ENCODE data around the gene PLEKHG4B.
"Not testable (repeated sequence)": the region's sequence is repeated elsewhere in the genome, so short reads cannot be mapped to it uniquely, and the experiment has no call there.

PLEKHG4B gene

DNA sequence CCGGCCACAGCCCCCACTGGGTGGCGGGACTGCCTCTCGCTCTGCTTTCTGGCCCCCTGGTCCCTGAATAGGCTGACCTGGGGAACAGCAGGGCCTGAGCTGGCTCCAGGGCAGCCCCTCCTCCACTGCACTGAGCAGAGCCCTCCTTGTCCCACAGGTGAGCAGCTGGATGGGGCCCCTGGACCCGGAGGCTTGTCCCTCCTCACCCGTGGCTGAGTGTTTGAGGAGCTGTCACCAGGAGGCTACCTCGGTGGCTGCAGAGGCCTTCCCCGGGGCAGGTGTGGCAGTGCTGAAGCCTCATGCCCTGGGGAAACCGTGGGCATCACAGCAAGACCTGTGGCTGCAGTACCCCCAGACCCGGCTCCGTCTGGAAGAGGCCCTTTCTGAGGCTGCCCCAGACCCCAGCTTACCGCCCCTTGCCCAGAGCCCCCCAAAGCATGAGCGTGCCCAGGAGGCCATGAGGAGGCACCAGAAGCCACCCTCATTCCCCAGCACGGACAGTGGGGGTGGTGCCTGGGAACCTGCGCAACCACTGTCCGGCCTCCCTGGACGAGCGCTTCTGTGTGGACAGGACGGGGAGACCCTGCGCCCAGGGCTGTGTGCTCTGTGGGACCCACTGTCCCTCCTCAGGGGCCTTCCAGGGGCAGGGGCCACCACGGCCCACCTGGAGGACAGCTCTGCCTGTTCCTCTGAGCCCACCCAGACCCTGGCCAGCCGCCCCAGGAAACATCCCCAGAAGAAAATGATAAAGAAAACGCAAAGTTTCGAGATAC is 70.8 kb downstream of the PLEKHG4B start:
- no peak for FAIRE-seq
- DNase-seq (ENCODE audit: insufficient read length): no peak
- no peak for TF ChIP-seq POLR2A (IDR thresholded peaks at IDR 0.05; ENCODE audit: low read depth, low read length)
- no peak for TF ChIP-seq TAF1 (IDR thresholded peaks at IDR 0.05; ENCODE audit: borderline replicate concordance, low read depth, low read length)
- no peak for TF ChIP-seq POLR2AphosphoS5 (IDR thresholded peaks at IDR 0.05; ENCODE audit: low read depth, low read length)

DNA sequence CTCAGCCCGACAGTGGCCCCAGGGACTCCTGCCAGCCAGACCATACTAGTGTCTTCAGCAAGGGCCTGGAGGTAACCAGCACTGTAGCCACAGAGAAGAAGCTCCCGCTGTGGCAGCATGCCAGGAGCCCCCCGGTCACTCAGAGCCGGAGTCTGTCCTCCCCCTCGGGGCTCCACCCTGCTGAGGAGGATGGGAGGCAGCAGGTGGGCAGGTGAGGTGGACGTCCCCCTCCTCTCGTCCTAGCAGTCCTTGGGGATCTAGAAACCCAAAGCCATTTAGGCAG is 71.3 kb downstream of the PLEKHG4B start:
- DNase-seq (ENCODE audit: insufficient read length) (no peak), FAIRE-seq (no peak)
- no peak for TF ChIP-seq POLR2A (IDR thresholded peaks at IDR 0.05; ENCODE audit: low read depth, low read length)

DNA sequence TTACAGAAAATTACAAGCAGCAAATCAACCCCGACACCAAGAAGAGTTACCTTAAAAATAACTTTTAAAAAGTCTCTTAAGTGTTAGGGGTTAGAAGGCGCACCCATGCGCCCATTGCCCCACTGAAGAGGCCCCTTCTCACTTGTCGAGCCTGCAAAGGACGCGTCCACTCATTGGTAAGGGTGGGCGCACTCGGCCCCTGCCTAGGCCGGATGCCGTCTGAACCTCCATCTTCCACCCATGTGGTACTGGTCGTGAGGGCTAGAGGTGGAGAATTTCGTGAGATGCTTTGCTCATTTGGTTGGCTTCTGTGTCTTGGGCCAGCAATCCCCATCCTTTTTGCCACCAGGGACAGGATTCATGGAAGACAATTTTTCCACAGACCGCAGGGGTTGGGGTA is 71.9 kb downstream of the PLEKHG4B start:
- DNase-seq (ENCODE audit: insufficient read length): peak; percentile 4
- no peak for FAIRE-seq
- TF ChIP-seq TAF1 (IDR thresholded peaks at IDR 0.05; ENCODE audit: borderline replicate concordance, low read depth, low read length) (no peak), POLR2A (IDR thresholded peaks at IDR 0.05; ENCODE audit: low read depth, low read length) (no peak), POLR2AphosphoS5 (IDR thresholded peaks at IDR 0.05; ENCODE audit: low read depth, low read length) (no peak)

DNA sequence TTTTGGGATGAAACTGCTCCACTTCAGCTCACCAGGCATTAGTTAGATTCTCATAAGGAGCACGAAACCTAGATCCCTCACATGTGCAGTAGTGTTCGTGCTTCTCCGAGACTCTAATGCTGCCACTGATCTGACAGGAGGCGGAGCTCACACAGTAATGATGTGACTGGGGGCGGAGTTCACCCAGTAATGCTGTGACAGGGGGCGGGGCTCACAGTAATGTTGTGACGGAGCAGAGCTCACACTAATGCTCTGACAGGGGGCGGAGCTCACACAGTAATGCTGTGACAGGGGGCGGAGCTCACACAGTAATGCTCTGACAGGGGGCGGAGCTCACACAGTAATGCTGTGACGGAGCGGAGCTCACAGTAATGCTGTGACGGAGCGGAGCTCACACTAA is 72.3 kb downstream of the PLEKHG4B start:
- no peak for DNase-seq (ENCODE audit: insufficient read length)
- TF ChIP-seq POLR2AphosphoS5 (IDR thresholded peaks at IDR 0.05; ENCODE audit: low read depth, low read length) (no peak), POLR2A (IDR thresholded peaks at IDR 0.05; ENCODE audit: low read depth, low read length) (no peak), TAF1 (IDR thresholded peaks at IDR 0.05; ENCODE audit: borderline replicate concordance, low read depth, low read length) (no peak)
- FAIRE-seq: no peak

DNA sequence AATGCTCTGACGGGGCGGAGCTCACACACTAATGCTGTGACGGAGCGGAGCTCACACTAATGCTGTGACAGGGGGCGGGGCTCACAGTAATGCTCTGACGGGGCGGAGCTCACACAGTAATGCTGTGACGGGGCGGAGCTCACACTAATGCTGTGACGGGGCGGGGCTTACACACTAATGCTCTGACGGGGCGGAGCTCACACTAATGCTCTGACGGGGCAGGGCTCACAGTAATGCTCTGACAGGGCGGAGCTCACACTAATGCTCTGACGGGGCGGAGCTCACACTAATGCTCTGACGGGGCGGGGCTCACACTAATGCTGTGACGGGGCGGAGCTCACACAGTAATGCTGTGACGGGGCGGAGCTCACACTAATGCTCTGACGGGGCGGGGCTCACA is 72.8 kb downstream of the PLEKHG4B start:
- DNase-seq (ENCODE audit: insufficient read length); FAIRE-seq: not testable (repeated sequence)

DNA sequence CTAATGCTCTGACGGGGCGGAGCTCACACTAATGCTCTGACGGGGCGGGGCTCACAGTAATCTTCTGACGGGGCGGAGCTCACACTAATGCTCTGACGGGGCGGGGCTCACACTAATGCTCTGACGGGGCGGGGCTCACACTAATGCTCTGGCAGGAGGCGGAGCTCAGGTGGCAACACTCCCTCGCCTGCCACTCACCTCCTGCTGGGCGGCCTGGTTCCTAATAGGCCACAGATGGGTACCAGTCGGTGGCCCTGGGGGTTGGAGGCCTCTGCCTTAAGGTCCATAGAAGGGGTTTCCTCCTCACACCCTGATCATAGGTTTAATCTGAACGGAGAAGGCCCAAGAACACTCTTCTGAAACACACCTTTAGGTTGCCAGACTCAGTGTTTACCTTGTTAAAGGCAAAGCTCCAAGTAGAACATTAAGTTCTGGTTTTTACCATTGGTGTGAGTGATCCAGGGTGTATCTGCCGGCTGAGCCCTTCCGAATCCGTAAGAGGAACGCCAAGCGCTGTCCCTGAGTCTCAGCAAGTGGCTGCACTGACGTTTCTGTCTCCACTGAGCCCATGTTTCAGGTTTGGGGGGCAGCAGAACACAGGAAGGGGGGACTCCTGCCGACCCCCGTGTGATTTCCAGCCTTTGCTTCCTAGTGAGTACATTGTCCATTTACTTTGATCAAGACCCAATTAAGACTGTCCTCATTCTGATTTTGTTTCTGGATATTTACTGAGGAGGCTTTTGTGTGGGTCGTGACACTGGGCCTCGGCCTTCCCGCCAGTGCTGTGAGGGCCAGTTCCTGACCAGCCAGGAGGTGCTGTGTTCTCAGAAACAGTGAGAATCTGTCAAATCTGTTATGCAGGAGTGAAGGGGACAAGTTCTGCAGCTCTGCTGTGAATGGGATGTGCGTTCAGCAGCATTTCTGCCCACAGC is 74.7 kb downstream of the PLEKHG4B start:
- no peak for DNase-seq (ENCODE audit: insufficient read length)
- no peak for FAIRE-seq
- no peak for TF ChIP-seq TAF1 (IDR thresholded peaks at IDR 0.05; ENCODE audit: borderline replicate concordance, low read depth, low read length)

DNA sequence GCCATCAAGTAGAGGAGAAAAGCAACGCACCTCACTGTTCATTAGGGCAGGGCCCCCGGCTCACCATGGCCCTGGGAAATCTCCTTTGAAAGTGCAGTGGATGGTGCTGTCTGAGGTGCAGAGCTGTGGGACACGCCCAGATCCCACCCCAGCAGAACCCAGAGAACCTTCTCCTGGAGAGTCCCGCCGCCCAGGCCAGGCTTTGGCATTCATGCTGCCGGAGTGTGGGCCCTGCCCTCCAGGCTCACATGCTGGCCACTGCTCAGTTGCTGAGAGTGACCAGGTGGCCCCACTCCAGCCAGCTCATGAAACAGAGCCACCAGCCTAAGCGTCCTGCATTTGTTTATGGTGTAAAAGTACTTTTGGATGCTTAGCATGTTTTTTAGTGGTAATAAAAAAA is 75.5 kb downstream of the PLEKHG4B start:
- DNase-seq (ENCODE audit: insufficient read length) (no peak), FAIRE-seq (no peak)
- TF ChIP-seq TAF1 (IDR thresholded peaks at IDR 0.05; ENCODE audit: borderline replicate concordance, low read depth, low read length) (no peak), POLR2A (IDR thresholded peaks at IDR 0.05; ENCODE audit: low read depth, low read length) (no peak)

DNA sequence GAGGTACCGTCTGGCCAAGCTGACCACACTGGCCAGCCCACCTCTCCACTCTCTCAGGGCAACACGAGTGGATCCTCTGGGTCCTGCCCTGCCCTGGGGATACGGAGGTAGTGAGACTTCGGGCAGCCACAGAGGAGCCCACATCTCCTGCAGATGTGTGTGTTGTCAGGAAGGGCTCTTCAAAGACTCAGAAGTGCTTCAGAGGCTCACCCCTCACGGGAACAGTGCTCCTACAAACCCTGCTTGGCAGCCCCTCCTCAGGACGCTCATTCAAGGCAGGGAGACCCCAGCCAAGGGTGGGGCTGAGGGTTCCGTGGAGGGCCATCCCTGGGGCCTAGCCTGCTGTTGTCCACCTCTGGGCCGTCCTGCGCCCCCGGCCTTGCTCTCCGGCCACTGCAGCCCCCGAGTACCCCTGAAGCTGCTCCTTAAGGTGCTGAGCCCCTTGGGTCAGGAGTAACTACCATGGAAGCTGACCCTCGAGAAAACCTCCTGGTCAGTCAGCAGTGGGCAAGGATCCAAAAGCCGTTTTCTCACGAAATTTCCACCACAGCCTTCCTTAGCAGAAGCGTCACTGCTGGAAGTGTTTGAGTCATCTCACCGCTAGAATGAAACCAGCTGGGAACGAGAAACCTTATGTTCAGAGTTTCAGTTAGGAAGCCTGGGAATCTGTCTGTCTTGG is 76.2 kb downstream of the PLEKHG4B start:
- DNase-seq (ENCODE audit: insufficient read length) (peak; percentile 15), FAIRE-seq (no peak)
- TF ChIP-seq TAF1 (IDR thresholded peaks at IDR 0.05; ENCODE audit: borderline replicate concordance, low read depth, low read length) (no peak), POLR2AphosphoS5 (IDR thresholded peaks at IDR 0.05; ENCODE audit: low read depth, low read length) (no peak), POLR2A (IDR thresholded peaks at IDR 0.05; ENCODE audit: low read depth, low read length) (no peak)

DNA sequence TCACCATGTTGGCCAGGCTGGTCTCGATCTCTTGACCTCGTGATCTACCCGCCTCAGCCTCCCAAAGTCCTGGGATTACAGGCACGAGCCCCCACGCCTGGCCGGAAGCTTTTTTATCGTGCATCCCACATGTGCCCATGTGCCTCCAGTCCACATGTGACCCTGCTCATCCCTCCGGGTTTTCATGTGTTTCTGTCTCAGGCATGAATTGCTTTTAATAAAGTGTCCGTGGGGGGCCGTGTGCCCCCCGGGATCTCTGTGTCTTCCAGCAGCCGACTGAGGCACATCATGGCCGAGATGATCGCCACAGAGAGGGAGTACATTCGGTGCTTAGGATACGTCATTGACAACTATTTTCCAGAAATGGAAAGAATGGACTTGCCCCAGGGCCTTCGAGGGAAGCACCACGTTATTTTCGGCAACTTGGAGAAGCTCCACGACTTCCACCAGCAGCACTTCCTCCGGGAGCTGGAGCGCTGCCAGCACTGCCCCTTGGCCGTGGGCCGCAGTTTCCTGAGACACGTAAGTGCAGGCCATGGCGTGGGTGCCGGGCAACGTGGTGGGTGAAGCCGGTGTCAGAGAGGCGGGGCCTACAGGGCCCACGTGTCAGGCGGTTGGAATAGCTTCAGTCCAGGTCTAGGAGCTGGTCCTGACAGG is 77.2 kb downstream of the PLEKHG4B start:
- FAIRE-seq (no peak), DNase-seq (ENCODE audit: insufficient read length) (peak; percentile 1)
- no peak for TF ChIP-seq POLR2AphosphoS5 (IDR thresholded peaks at IDR 0.05; ENCODE audit: low read depth, low read length)
- no peak for TF ChIP-seq TAF1 (IDR thresholded peaks at IDR 0.05; ENCODE audit: borderline replicate concordance, low read depth, low read length)
- no peak for TF ChIP-seq POLR2A (IDR thresholded peaks at IDR 0.05; ENCODE audit: low read depth, low read length)

DNA sequence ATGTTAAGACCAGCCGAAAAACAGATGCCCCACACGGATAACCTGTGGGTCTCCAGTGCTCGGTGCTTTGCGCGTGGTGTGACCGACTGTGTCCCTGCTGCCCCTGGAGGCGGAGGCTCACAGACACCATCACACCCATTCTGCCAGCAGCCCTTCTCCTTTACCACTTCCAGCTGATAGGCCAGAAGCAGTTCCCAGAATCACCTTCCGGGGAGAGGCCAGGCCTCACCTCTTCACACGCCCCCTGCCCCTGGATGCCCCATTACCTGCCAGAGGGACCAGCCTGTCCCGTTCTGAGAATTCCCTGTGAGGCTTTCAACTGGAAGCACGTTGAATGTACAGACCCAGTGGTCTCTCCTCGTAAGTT is 77.7 kb downstream of the PLEKHG4B start:
- DNase-seq (ENCODE audit: insufficient read length) (peak; percentile 19), FAIRE-seq (no peak)
- TF ChIP-seq TAF1 (IDR thresholded peaks at IDR 0.05; ENCODE audit: borderline replicate concordance, low read depth, low read length): no peak
- no peak for TF ChIP-seq POLR2AphosphoS5 (IDR thresholded peaks at IDR 0.05; ENCODE audit: low read depth, low read length)
- TF ChIP-seq POLR2A (IDR thresholded peaks at IDR 0.05; ENCODE audit: low read depth, low read length): no peak

DNA sequence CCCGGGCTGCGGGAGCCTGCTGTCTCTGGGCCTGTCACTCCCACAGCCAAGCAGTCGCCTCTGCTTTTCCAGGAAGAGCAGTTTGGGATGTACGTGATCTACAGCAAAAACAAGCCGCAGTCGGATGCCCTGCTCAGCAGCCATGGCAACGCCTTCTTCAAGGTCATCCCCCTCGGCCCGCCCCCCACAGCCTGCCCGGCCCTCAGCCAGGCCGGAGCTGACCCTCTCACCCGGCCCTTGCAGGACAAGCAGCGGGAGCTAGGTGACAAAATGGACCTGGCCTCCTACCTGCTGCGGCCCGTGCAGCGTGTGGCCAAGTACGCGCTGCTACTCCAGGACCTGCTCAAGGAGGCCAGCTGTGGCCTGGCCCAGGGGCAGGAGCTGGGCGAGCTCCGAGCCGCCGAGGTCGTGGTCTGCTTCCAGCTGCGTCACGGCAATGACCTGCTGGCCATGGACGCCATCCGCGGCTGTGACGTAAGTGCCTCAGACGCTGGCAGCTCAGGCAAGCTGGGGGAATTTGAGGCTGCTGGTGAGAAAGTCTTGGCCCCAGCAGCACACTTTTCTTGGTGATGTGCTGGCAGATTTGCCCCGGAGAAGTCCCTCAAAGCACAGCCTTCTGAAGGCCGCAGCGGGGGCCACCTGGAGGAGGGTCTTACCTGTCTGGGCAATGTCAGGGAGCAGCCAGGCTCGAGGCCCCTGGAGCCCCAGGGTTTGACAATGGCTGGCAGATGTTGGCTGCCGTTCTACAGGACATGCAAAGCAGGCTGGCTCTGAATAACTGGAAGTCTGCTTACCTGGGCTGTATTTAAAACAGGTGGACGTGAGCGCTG is 79.2 kb downstream of the PLEKHG4B start:
- TF ChIP-seq POLR2A (IDR thresholded peaks at IDR 0.05; ENCODE audit: low read depth, low read length) (no peak), TAF1 (IDR thresholded peaks at IDR 0.05; ENCODE audit: borderline replicate concordance, low read depth, low read length) (no peak), POLR2AphosphoS5 (IDR thresholded peaks at IDR 0.05; ENCODE audit: low read depth, low read length) (no peak)
- FAIRE-seq: no peak
- DNase-seq (ENCODE audit: insufficient read length): peak; percentile 16
